ENCODE data around the gene IGFL4.

IGFL4 gene

GRCh38 chr19:46063201-46063600 lies 22.4 kb upstream of the IGFL4 start:
- no peak for DNase-seq (ENCODE audit: low read depth in 2 of 2)

- no peak for DNase-seq (ENCODE audit: low read depth in 2 of 2)
Observed at GRCh38 chr19:46060012-46060411, 19.2 kb upstream of the IGFL4 start.

- no peak for DNase-seq (ENCODE audit: low read depth in 2 of 2)
Observed at GRCh38 chr19:46058778-46059177, 18.0 kb upstream of the IGFL4 start.

- no peak for DNase-seq (ENCODE audit: low read depth in 2 of 2)
Observed at GRCh38 chr19:46056536-46056935, 15.7 kb upstream of the IGFL4 start.

- no peak for DNase-seq (ENCODE audit: low read depth in 2 of 2)
Observed at GRCh38 chr19:46052896-46053295, 12.1 kb upstream of the IGFL4 start.

GRCh38 chr19:46049597-46049996 lies 8.8 kb upstream of the IGFL4 start:
- DNase-seq (ENCODE audit: low read depth in 2 of 2): no peak

- no peak for DNase-seq (ENCODE audit: low read depth in 2 of 2)
Observed at GRCh38 chr19:46043519-46043918, 2.7 kb upstream of the IGFL4 start.

GRCh38 chr19:46042252-46042883 lies 1.6 kb upstream of the IGFL4 start:
- no peak for DNase-seq (ENCODE audit: low read depth in 2 of 2)

GRCh38 chr19:46040125-46040524 lies 677 bp downstream of the IGFL4 start:
- DNase-seq (ENCODE audit: low read depth in 2 of 2): no peak

- DNase-seq (ENCODE audit: low read depth in 2 of 2): no peak
Observed at GRCh38 chr19:46036744-46037128, 4.1 kb downstream of the IGFL4 start.

GRCh38 chr19:46035986-46036743 lies 4.6 kb downstream of the IGFL4 start:
- DNase-seq (ENCODE audit: low read depth in 2 of 2): no peak

GRCh38 chr19:46035546-46035945 lies 5.3 kb downstream of the IGFL4 start:
- no peak for DNase-seq (ENCODE audit: low read depth in 2 of 2)

- DNase-seq (ENCODE audit: low read depth in 2 of 2): no peak
Observed at GRCh38 chr19:46033401-46033800, 7.4 kb downstream of the IGFL4 start.

GRCh38 chr19:46032597-46033025 lies 8.2 kb downstream of the IGFL4 start:
- DNase-seq (ENCODE audit: low read depth in 2 of 2): no peak

- DNase-seq (ENCODE audit: low read depth in 2 of 2): no peak
Observed at GRCh38 chr19:46031781-46032596, 8.8 kb downstream of the IGFL4 start.

- no peak for DNase-seq (ENCODE audit: low read depth in 2 of 2)
Observed at GRCh38 chr19:46030812-46031550, 9.8 kb downstream of the IGFL4 start.

- no peak for DNase-seq (ENCODE audit: low read depth in 2 of 2)
Observed at GRCh38 chr19:46025835-46026234, 15.0 kb downstream of the IGFL4 start.

- DNase-seq (ENCODE audit: low read depth in 2 of 2): no peak
Observed at GRCh38 chr19:46023311-46023779, 17.5 kb downstream of the IGFL4 start.

- DNase-seq (ENCODE audit: low read depth in 2 of 2): no peak
Observed at GRCh38 chr19:46022431-46023310, 18.1 kb downstream of the IGFL4 start, which contains the start of gene PGLYRP1. TSS of gene PGLYRP1 (minus strand) at chr19:46023053. CDS start at chr19:46023021, 32 bp downstream.

- DNase-seq (ENCODE audit: low read depth in 2 of 2): no peak
Observed at GRCh38 chr19:46022061-46022430, 18.8 kb downstream of the IGFL4 start.
